SK-N-SH treated with all-trans-retinoic acid at 6 μM for 48 hours (cell line): ENCODE results near the gene YARS2.

Experiments
- BACH2 ChIP-seq: fragments of 250-450 bp; sonication (Bioruptor Pico); IDR thresholded peaks from 2 replicates; pipeline ENCODE4 v1.9.0; 2021; ENCODE audit warnings: mild to moderate bottlenecking, borderline replicate concordance
- PATZ1 ChIP-seq: fragments of 250-450 bp; sonication (Bioruptor Pico); IDR thresholded peaks from 2 replicates; pipeline ENCODE4 v1.8.0; 2020; ENCODE audit warnings: mild to moderate bottlenecking, moderate library complexity, borderline replicate concordance
- POU6F1 ChIP-seq: fragments of 250-450 bp; sonication (Bioruptor Pico); IDR thresholded peaks from 2 replicates; pipeline ENCODE4 v1.8.0; 2021; ENCODE audit warnings: low read depth, mild to moderate bottlenecking, moderate library complexity, borderline replicate concordance
- TSHZ2 ChIP-seq: fragments of 250-450 bp; sonication (Bioruptor Pico); IDR thresholded peaks from 2 replicates; pipeline ENCODE4 v1.5.0; 2020; ENCODE audit warnings: mild to moderate bottlenecking, moderate library complexity
- ZNF8 ChIP-seq: fragments of 450-650 bp; formaldehyde crosslinking; IDR thresholded peaks from 2 replicates; pipeline ENCODE4 v1.5.0; 2020; ENCODE audit warnings: mild to moderate bottlenecking, moderate library complexity

GRCh38 chr12:32765906-32766305 lies 10.2 kb upstream of the YARS2 start:
- TF ChIP-seq ZNF8 (CRISPR knock-in tag) (no peak), BACH2 (no peak), TSHZ2 (CRISPR knock-in tag) (no peak), POU6F1 (CRISPR knock-in tag) (no peak), PATZ1 (CRISPR knock-in tag) (no peak)
